KMS-11 (cell line): ENCODE data around the gene SURF4.

Experiments
- H2AFZ ChIP-seq: fragments of 200-600 bp; sonication (generic); 2 replicates; pipeline ENCODE4 v1.6.1; 2016; ENCODE audit warnings: antibody characterized with exemption, mixed run types, low read depth
- H3K27ac ChIP-seq: fragments of 200-600 bp; sonication (generic); 2 replicates; pipeline ENCODE4 v1.6.1; 2016; ENCODE audit warnings: mild to moderate bottlenecking, mixed run types
- H3K27me3 ChIP-seq: fragments of 200-600 bp; sonication (generic); 2 replicates; pipeline ENCODE4 v1.6.1; 2017; ENCODE audit warnings: mild to moderate bottlenecking, low read depth, mixed run types, moderate library complexity; ENCODE audit not compliant: insufficient read depth
- H3K36me3 ChIP-seq: fragments of 200-600 bp; sonication (generic); 2 replicates; pipeline ENCODE4 v1.6.1; 2017; ENCODE audit warnings: mild to moderate bottlenecking, mixed run types; ENCODE audit not compliant: insufficient read depth
- H3K4me1 ChIP-seq: fragments of 200-600 bp; sonication (generic); 2 replicates; pipeline ENCODE4 v1.6.1; 2016; ENCODE audit warnings: mild to moderate bottlenecking, low read depth, mixed run types; ENCODE audit not compliant: poor library complexity, severe bottlenecking
- H3K4me2 ChIP-seq: fragments of 200-600 bp; sonication (generic); 2 replicates; pipeline ENCODE4 v1.7.0; 2016; ENCODE audit warnings: mild to moderate bottlenecking, mixed run types
- H3K4me3 ChIP-seq: fragments of 200-600 bp; sonication (generic); IDR thresholded peaks from 2 replicates; pipeline ENCODE4 v1.6.1; 2017; ENCODE audit warnings: low read depth, low read length, mixed read lengths; ENCODE audit not compliant: insufficient read depth
- H3K79me2 ChIP-seq: fragments of 200-600 bp; sonication (generic); 2 replicates; pipeline ENCODE4 v1.6.1; 2016; ENCODE audit warnings: low read depth, mixed run types; ENCODE audit not compliant: insufficient read depth
- H3K9ac ChIP-seq: fragments of 200-600 bp; sonication (generic); 2 replicates; pipeline ENCODE4 v1.6.1; 2016; ENCODE audit warnings: mild to moderate bottlenecking, mixed run types
- H4K20me1 ChIP-seq: fragments of 200-600 bp; sonication (generic); 2 replicates; pipeline ENCODE4 v1.6.1; 2016; ENCODE audit warnings: mild to moderate bottlenecking, mixed run types; ENCODE audit not compliant: insufficient read depth
- TF ChIP-seq, protein P1 (sequence below): fragments of 200-600 bp; sonication (generic); conservative IDR thresholded peaks from 2 replicates; pipeline ENCODE4 v1.6.1; 2017; ENCODE audit warnings: low read depth, mild to moderate bottlenecking, antibody characterized with exemption, low read length, moderate library complexity, mixed read lengths

The SURF4 gene

GRCh38 chr9:133421615-133422542 lies 46.0 kb upstream of the SURF4 start, which contains the start of gene ADAMTS13:
ADAMTS13 (plus strand) TSS chr9:133422367; CDS start chr9:133422444, 77 bp downstream.
- no peaks in the 10 kb centered on the region for H3K36me3 ChIP-seq
- H2AFZ ChIP-seq: no peak within 1 kb of the TSS
- H3K9ac ChIP-seq: no peak within 1 kb of the TSS
- H3K27me3 ChIP-seq: peaks cover 54% of the 10 kb centered on the region
- H3K79me2 ChIP-seq: peaks cover 7% of the 10 kb centered on the region; the same call in 1 of the 2 replicates
- no peak within 1 kb of the TSS for H3K4me2 ChIP-seq
- H4K20me1 ChIP-seq: no peaks in the 10 kb centered on the region
- H3K4me3 ChIP-seq: no peak within 1 kb of the TSS
- TF ChIP-seq, protein P1, sequence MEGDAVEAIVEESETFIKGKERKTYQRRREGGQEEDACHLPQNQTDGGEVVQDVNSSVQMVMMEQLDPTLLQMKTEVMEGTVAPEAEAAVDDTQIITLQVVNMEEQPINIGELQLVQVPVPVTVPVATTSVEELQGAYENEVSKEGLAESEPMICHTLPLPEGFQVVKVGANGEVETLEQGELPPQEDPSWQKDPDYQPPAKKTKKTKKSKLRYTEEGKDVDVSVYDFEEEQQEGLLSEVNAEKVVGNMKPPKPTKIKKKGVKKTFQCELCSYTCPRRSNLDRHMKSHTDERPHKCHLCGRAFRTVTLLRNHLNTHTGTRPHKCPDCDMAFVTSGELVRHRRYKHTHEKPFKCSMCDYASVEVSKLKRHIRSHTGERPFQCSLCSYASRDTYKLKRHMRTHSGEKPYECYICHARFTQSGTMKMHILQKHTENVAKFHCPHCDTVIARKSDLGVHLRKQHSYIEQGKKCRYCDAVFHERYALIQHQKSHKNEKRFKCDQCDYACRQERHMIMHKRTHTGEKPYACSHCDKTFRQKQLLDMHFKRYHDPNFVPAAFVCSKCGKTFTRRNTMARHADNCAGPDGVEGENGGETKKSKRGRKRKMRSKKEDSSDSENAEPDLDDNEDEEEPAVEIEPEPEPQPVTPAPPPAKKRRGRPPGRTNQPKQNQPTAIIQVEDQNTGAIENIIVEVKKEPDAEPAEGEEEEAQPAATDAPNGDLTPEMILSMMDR: no peak
- H3K4me1 ChIP-seq: peaks cover 6% of the 10 kb centered on the region
- H3K27ac ChIP-seq: no peak within 1 kb of the TSS

GRCh38 chr9:133420392-133420827 lies 44.5 kb upstream of the SURF4 start:
- Histone ChIP-seq H3K27ac (no peak overlapping the region), H2AFZ (no peak overlapping the region), H3K4me3 (no peak overlapping the region), H3K4me1 (peaks cover 11% of the 10 kb centered on the region), H4K20me1 (no peaks in the 10 kb centered on the region), H3K79me2 (peaks cover 18% of the 10 kb centered on the region; the same call in 1 of the 2 replicates), H3K36me3 (no peaks in the 10 kb centered on the region), H3K4me2 (no peak overlapping the region), H3K9ac (no peak overlapping the region), H3K27me3 (peaks cover 39% of the 10 kb centered on the region)
- TF ChIP-seq, protein P1: no peak

DNA sequence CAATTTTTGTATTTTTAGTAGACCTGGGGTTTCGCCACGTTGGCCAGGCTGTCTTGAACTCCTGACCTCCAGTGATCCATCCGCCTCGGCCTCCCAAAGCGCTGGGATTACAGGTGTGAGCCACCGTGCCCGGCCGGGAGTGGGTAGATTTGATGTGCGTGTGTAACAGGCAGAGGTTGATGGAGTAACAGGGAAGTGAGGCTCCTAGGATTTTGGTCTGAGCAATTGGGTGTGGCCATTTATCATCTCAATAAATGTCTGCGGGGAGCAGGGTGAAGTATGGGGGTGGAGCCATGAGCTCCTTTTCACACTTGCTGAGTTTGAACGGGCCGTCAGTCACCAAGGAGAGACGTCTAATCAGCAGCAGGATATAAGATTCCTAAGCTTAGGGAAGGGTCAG lies 43.1 kb upstream of the SURF4 start:
- Histone ChIP-seq H3K4me3 (no peak overlapping the region), H3K9ac (no peak overlapping the region), H3K4me2 (no peak overlapping the region)

More for the DNA sequence above, 43.1 kb upstream of the SURF4 start:
- Histone ChIP-seq H2AFZ (no peak overlapping the region), H3K4me1 (peaks cover 11% of the 10 kb centered on the region), H3K79me2 (peaks cover 28% of the 10 kb centered on the region; the same call in 1 of the 2 replicates), H3K27ac (no peak overlapping the region), H4K20me1 (no peaks in the 10 kb centered on the region), H3K36me3 (peaks cover 4% of the 10 kb centered on the region; the same call in 1 of the 2 replicates), H3K27me3 (peaks cover 25% of the 10 kb centered on the region)
- TF ChIP-seq, protein P1: no peak
